ENCODE data around the gene ACTRT3. TPM values are rescaled to one million over a fixed set of nuclear protein-coding genes. Genes with fewer than 3 reads are reported as not detected.

The ACTRT3 gene
- total and polyA plus RNA-seq, 7 donors, result 0.63 to 3.0 (median 0.75) TPM

- Histone ChIP-seq H3K9me3 (peaks cover 8% of the 10 kb centered on the region), H3K4me1 (no peaks in the 10 kb centered on the region), H3K4me3 (no peak overlapping the region), H3K27ac (no peak overlapping the region), H3K36me3 (ENCODE audit: insufficient read depth in 1 of 2, low read depth in 1 of 2) (no peaks in the 10 kb centered on the region), H3K27me3 (ENCODE audit: insufficient read depth in 3 of 3, low read length in 2 of 3) (peaks cover 0 to 8% (median 8%) of the 10 kb centered on the region in 3 donors)
- TF ChIP-seq, protein P1, sequence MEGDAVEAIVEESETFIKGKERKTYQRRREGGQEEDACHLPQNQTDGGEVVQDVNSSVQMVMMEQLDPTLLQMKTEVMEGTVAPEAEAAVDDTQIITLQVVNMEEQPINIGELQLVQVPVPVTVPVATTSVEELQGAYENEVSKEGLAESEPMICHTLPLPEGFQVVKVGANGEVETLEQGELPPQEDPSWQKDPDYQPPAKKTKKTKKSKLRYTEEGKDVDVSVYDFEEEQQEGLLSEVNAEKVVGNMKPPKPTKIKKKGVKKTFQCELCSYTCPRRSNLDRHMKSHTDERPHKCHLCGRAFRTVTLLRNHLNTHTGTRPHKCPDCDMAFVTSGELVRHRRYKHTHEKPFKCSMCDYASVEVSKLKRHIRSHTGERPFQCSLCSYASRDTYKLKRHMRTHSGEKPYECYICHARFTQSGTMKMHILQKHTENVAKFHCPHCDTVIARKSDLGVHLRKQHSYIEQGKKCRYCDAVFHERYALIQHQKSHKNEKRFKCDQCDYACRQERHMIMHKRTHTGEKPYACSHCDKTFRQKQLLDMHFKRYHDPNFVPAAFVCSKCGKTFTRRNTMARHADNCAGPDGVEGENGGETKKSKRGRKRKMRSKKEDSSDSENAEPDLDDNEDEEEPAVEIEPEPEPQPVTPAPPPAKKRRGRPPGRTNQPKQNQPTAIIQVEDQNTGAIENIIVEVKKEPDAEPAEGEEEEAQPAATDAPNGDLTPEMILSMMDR (IDR thresholded peaks at IDR 0.05), result no peak
- 86 to 93% (median 87%) methylated on average over 2 of the region's 2 CpGs for WGBS, 3 donors
- intact Hi-C loops (cut with DNase I), result no loop called here
- DNase-seq, result no peak
- no peak for ATAC-seq
Measured at GRCh38 chr3:169759256-169759655, 10.1 kb downstream of the ACTRT3 start.

DNA sequence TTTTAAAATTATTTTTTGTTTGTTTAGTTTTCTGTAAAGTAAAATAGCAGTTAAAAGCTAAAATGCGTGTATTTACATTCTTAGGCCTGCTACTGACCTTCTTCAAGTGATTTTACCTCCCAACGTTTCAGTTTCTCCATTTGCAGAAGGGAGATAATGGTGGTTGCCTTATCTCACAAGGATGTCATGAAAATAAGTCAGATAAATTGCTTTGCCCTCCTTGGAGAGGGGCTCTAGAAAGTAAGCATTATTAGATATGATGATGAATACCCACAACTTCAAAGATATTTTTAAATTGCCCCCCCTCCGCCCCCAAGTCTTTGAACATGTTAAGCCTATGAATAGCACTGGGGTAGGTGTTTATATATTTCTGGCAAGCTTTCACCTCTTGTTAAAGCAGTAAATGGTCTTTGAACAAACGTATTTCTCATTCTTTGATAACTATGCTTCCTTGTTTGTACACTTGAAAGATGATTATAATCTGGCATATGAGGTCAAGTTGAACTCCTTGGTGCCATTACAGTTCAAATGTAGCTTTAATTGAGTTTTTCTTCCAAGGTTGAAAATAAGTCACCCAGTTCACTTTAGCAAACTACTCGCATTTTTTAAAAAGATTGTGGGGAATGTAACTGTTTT is 10.9 kb downstream of the ACTRT3 start:
- Histone ChIP-seq H3K27ac (no peak overlapping the region), H3K36me3 (ENCODE audit: insufficient read depth in 1 of 2, low read depth in 1 of 2) (no peaks in the 10 kb centered on the region), H3K27me3 (ENCODE audit: insufficient read depth in 3 of 3, low read length in 2 of 3) (peaks cover 0 to 10% (median 8%) of the 10 kb centered on the region in 3 donors), H3K4me3 (no peak overlapping the region), H3K9me3 (peaks cover 6% of the 10 kb centered on the region), H3K4me1 (no peaks in the 10 kb centered on the region)
- WGBS, 3 donors, result 74% methylated on average over 5 of the region's 5 CpGs
- ATAC-seq (no peak), DNase-seq (no peak)
- TF ChIP-seq, protein P1 (IDR thresholded peaks at IDR 0.05), result no peak
- intact Hi-C loops (cut with DNase I), result no loop called here

DNA sequence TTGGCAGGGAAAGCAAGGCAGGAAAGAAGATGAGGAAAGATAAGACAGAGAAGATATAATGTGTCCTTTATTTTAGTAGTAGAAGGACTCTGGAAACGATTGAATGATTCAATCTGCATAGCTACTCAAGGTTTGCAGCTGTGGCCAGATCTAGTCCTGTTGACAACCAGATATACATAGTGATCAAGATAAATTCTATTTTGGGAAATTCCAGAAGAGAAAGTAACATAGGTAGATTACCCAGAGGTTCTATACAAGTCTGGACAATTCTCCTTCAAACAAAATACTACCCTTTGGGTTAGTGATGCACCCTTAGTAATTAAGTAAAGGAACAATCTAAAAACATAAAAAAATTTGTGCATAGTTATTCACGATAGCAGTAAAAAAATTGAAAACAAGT is 13.9 kb downstream of the ACTRT3 start:
- H3K4me3 ChIP-seq, result no peak overlapping the region
- DNase-seq, result no peak
- no peaks in the 10 kb centered on the region for H3K9me3 ChIP-seq
- ATAC-seq, result no peak
- WGBS, 3 donors, result 76 to 82% (median 81%) methylated on average over 2 of the region's 2 CpGs
- H3K4me1 ChIP-seq, result no peaks in the 10 kb centered on the region
- no peaks in the 10 kb centered on the region for H3K36me3 ChIP-seq (ENCODE audit: insufficient read depth in 1 of 2, low read depth in 1 of 2)
- no peak overlapping the region for H3K27ac ChIP-seq
- TF ChIP-seq, protein P1 (IDR thresholded peaks at IDR 0.05), result no peak
- intact Hi-C loops (cut with DNase I), result no loop called here
- peaks cover 0 to 27% (median 11%) of the 10 kb centered on the region in 3 donors for H3K27me3 ChIP-seq (ENCODE audit: insufficient read depth in 3 of 3, low read length in 2 of 3)

- no peak for ATAC-seq
- WGBS, 3 donors, result 79 to 90% (median 81%) methylated on average over 3 of the region's 3 CpGs
- TF ChIP-seq, protein P1 (IDR thresholded peaks at IDR 0.05), result no peak
- Histone ChIP-seq H3K9me3 (no peaks in the 10 kb centered on the region), H3K4me1 (no peaks in the 10 kb centered on the region), H3K4me3 (no peak overlapping the region), H3K36me3 (ENCODE audit: insufficient read depth in 1 of 2, low read depth in 1 of 2) (no peaks in the 10 kb centered on the region), H3K27ac (no peak overlapping the region), H3K27me3 (ENCODE audit: insufficient read depth in 3 of 3, low read length in 2 of 3) (peaks cover 0 to 35% (median 11%) of the 10 kb centered on the region in 3 donors)
- no peak for DNase-seq
- intact Hi-C loops (cut with DNase I), result no loop called here
Measured at GRCh38 chr3:169754711-169755110, 14.7 kb downstream of the ACTRT3 start.

- H3K9me3 ChIP-seq, result no peaks in the 10 kb centered on the region
- intact Hi-C loops (cut with DNase I), result no loop called here
- no peaks in the 10 kb centered on the region for H3K36me3 ChIP-seq (ENCODE audit: insufficient read depth in 1 of 2, low read depth in 1 of 2)
- 84 to 90% (median 90%) methylated on average over 2 of the region's 2 CpGs for WGBS, 3 donors
- H3K27me3 ChIP-seq (ENCODE audit: insufficient read depth in 3 of 3, low read length in 2 of 3), result peaks cover 0 to 55% (median 7%) of the 10 kb centered on the region in 3 donors
- no peak for ATAC-seq
- TF ChIP-seq, protein P1 (IDR thresholded peaks at IDR 0.05), result no peak
- no peak for DNase-seq
- no peak overlapping the region for H3K27ac ChIP-seq
- H3K4me3 ChIP-seq, result no peak overlapping the region
- no peaks in the 10 kb centered on the region for H3K4me1 ChIP-seq
Measured at GRCh38 chr3:169751875-169752274, 17.5 kb downstream of the ACTRT3 start.

All from psoas muscle (tissue), 8 donors.